WTC11 (cell line): ENCODE data around the gene PTPRN. TPM values are rescaled to one million over a fixed set of nuclear protein-coding genes. Genes with fewer than 3 reads are reported as not detected.

Source experiments
- ATAC-seq: fragments of 200-7000 bp; cut with Tn5 transposase; 2 replicates; pipeline ENCODE4 v1.10.0; 2021; ENCODE audit warnings: mild to moderate bottlenecking, moderate library complexity
- CTCF ChIA-PET: fragments of 300-600 bp; sonication (Branson Sonifier 250); formaldehyde crosslinking; loops from one replicate; lab custom pipeline; 2021; ENCODE audit warnings: antibody characterized with exemption; lab: Charles Lee
- POLR2A ChIA-PET: fragments of 350-600 bp; sonication (Branson Sonifier 250); formaldehyde crosslinking; loops from one replicate; lab custom pipeline; 2021; ENCODE audit warnings: antibody characterized with exemption; lab: Charles Lee
- DNase-seq: peaks from one replicate; pipeline ENCODE4 v3.0.0; 2021; ENCODE audit warnings: low spot score
- H3K27ac Mint-ChIP-seq: 2 replicates; pipeline ENCODE4 v1.8.0; 2021; ENCODE audit warnings: mixed read lengths
- H3K27me3 Mint-ChIP-seq: 2 replicates; pipeline ENCODE4 v1.8.0; 2021; ENCODE audit warnings: low read depth, mild to moderate bottlenecking, moderate library complexity, mixed read lengths
- H3K36me3 Mint-ChIP-seq: 2 replicates; pipeline ENCODE4 v1.8.0; 2021; ENCODE audit warnings: mixed read lengths
- H3K4me1 Mint-ChIP-seq: 2 replicates; pipeline ENCODE4 v1.8.0; 2022; ENCODE audit warnings: mixed read lengths
- H3K4me3 Mint-ChIP-seq: 2 replicates; pipeline ENCODE4 v1.8.0; 2021; ENCODE audit warnings: mild to moderate bottlenecking, moderate library complexity, mixed read lengths
- H3K9me3 Mint-ChIP-seq: 2 replicates; pipeline ENCODE4 v1.8.0; 2021; ENCODE audit warnings: mixed read lengths
- AR ChIP-seq: fragments of 250-450 bp; sonication (Bioruptor Pico); IDR thresholded peaks from 2 replicates; pipeline ENCODE4 v1.9.0; 2021; ENCODE audit warnings: mild to moderate bottlenecking
- ATF3 ChIP-seq: sonication (generic); formaldehyde crosslinking; conservative IDR thresholded peaks from 2 replicates; pipeline ENCODE4 v1.8.1; 2022; ENCODE audit warnings: mild to moderate bottlenecking, missing genetic modification reagents
- CBFB ChIP-seq: sonication (generic); formaldehyde crosslinking; IDR thresholded peaks from 2 replicates; pipeline ENCODE4 v1.8.1; 2022; ENCODE audit warnings: mild to moderate bottlenecking, low read depth, missing genetic modification reagents
- EMX1 ChIP-seq: fragments of 250-450 bp; sonication (Bioruptor Pico); IDR thresholded peaks from 2 replicates; pipeline ENCODE4 v1.8.0; 2021; ENCODE audit warnings: mild to moderate bottlenecking
- FOXP4 ChIP-seq: sonication (generic); formaldehyde crosslinking; IDR thresholded peaks from 2 replicates; pipeline ENCODE4 v1.8.0; 2022; ENCODE audit warnings: mild to moderate bottlenecking, missing genetic modification reagents
- GRHL2 ChIP-seq: fragments of 250-450 bp; sonication (Bioruptor Pico); IDR thresholded peaks from 2 replicates; pipeline ENCODE4 v1.8.0; 2022; ENCODE audit warnings: mild to moderate bottlenecking, moderate library complexity; ENCODE audit not compliant: insufficient replicate concordance, severe bottlenecking
- IRF1 ChIP-seq: sonication (generic); formaldehyde crosslinking; IDR thresholded peaks from 2 replicates; pipeline ENCODE4 v1.8.0; 2023; ENCODE audit warnings: missing genetic modification reagents
- JAZF1 ChIP-seq: fragments of 250-450 bp; sonication (Bioruptor Pico); IDR thresholded peaks from 2 replicates; pipeline ENCODE4 v1.9.0; 2021; ENCODE audit warnings: moderate library complexity, mild to moderate bottlenecking, inconsistent platforms
- MAX ChIP-seq: sonication (generic); formaldehyde crosslinking; IDR thresholded peaks from 2 replicates; pipeline ENCODE4 v1.8.0; 2022; ENCODE audit warnings: mild to moderate bottlenecking, missing genetic modification reagents
- MXD4 ChIP-seq: fragments of 250-450 bp; sonication (Bioruptor Pico); IDR thresholded peaks from 2 replicates; pipeline ENCODE4 v1.8.0; 2021; ENCODE audit warnings: mild to moderate bottlenecking, moderate library complexity, borderline replicate concordance
- NFATC4 ChIP-seq: fragments of 250-450 bp; sonication (Bioruptor Pico); IDR thresholded peaks from 2 replicates; pipeline ENCODE4 v1.9.0; 2021; ENCODE audit warnings: mild to moderate bottlenecking
- NR3C1 ChIP-seq: sonication (generic); formaldehyde crosslinking; conservative IDR thresholded peaks from 2 replicates; pipeline ENCODE4 v1.8.1; 2023; ENCODE audit warnings: low read depth, mild to moderate bottlenecking, missing genetic modification reagents
- PREB ChIP-seq: sonication (generic); formaldehyde crosslinking; IDR thresholded peaks from 2 replicates; pipeline ENCODE4 v1.8.1; 2022; ENCODE audit warnings: mild to moderate bottlenecking, missing genetic modification reagents, moderate library complexity, borderline replicate concordance
- USF2 ChIP-seq: sonication (generic); formaldehyde crosslinking; IDR thresholded peaks from 2 replicates; pipeline ENCODE4 v1.8.1; 2023; ENCODE audit warnings: mild to moderate bottlenecking, missing genetic modification reagents, moderate library complexity
- ZMAT4 ChIP-seq: fragments of 250-450 bp; sonication (Bioruptor Pico); IDR thresholded peaks from 2 replicates; pipeline ENCODE4 v1.9.0; 2021; ENCODE audit warnings: mild to moderate bottlenecking
- ZNF138 ChIP-seq: sonication (generic); formaldehyde crosslinking; conservative IDR thresholded peaks from 2 replicates; pipeline ENCODE4 v1.8.1; 2022; ENCODE audit warnings: mild to moderate bottlenecking, moderate library complexity, missing genetic modification reagents
- ZNF281 ChIP-seq: sonication (generic); formaldehyde crosslinking; IDR thresholded peaks from 2 replicates; pipeline ENCODE4 v1.8.0; 2023; ENCODE audit warnings: mild to moderate bottlenecking, missing genetic modification reagents
- ZNF416 ChIP-seq: fragments of 250-450 bp; sonication (Bioruptor Pico); IDR thresholded peaks from 2 replicates; pipeline ENCODE4 v1.9.0; 2021; ENCODE audit warnings: mild to moderate bottlenecking, inconsistent platforms
- total RNA-seq: library from RNA; stranded (reverse); gene quantifications from 3 replicates; pipeline ENCODE4 v1.2.3, GENCODE V29; 2021

PTPRN gene
- total RNA-seq, 1 experiment from 2014 or later = 3.8 TPM

GRCh38 chr2:219291910-219292490 is 17.2 kb downstream of the PTPRN start:
- TF ChIP-seq NR3C1 (CRISPR knock-in tag) = no peak
- no peak for TF ChIP-seq MXD4
- TF ChIP-seq ZNF138 (CRISPR knock-in tag) = no peak
- no peak for TF ChIP-seq AR (CRISPR knock-in tag)
- TF ChIP-seq GRHL2 = no peak
- no peak for TF ChIP-seq EMX1
- TF ChIP-seq ZNF281 (CRISPR knock-in tag) = no peak
- no peak for TF ChIP-seq JAZF1 (CRISPR knock-in tag)
- TF ChIP-seq ZMAT4 (CRISPR knock-in tag) = no peak
- TF ChIP-seq USF2 (CRISPR knock-in tag) = no peak
- TF ChIP-seq, all 79 proteins: peak for 0
- ChIA-PET POLR2A (no interaction called here), CTCF (interaction anchor here (5.7 kb wide), 1 partner anchor 13 kb away, joined by 158 read pairs; the partner anchor contains the start of gene DNAJB2)
- no peak overlapping the region for H3K4me3 Mint-ChIP-seq
- no peak for DNase-seq
- peaks cover 15% of the 10 kb centered on the region for H3K4me1 Mint-ChIP-seq
- no peak overlapping the region for H3K27ac Mint-ChIP-seq
- peaks cover 43% of the 10 kb centered on the region for H3K27me3 Mint-ChIP-seq
- ATAC-seq = no peak
- no peaks in the 10 kb centered on the region for H3K36me3 Mint-ChIP-seq
- peaks cover 5% of the 10 kb centered on the region; the same call in 1 of the 2 replicates for H3K9me3 Mint-ChIP-seq

- CTCF ChIA-PET = interaction anchor here (5.7 kb wide), 1 partner anchor 12 kb away, joined by 158 read pairs; the partner anchor contains the start of gene DNAJB2
- Mint-ChIP-seq H3K27ac (no peak overlapping the region), H3K9me3 (peaks cover 5% of the 10 kb centered on the region; the same call in 1 of the 2 replicates), H3K4me3 (no peak overlapping the region), H3K36me3 (no peaks in the 10 kb centered on the region), H3K4me1 (peaks cover 18% of the 10 kb centered on the region), H3K27me3 (peaks cover 37% of the 10 kb centered on the region)
- POLR2A ChIA-PET = interaction anchor here (1.1 kb wide), 1 partner anchor 74 kb away, joined by 3 read pairs; no protein-coding TSS in a partner anchor
- no peak for TF ChIP-seq ZNF416
- TF ChIP-seq JAZF1 (CRISPR knock-in tag) = no peak
- no peak for TF ChIP-seq NFATC4 (CRISPR knock-in tag)
- TF ChIP-seq IRF1 = no peak
- TF ChIP-seq MAX = no peak
- no peak for TF ChIP-seq ZNF138 (CRISPR knock-in tag)
- TF ChIP-seq PREB (CRISPR knock-in tag) = no peak
- no peak for TF ChIP-seq ZNF281 (CRISPR knock-in tag)
- no peak for TF ChIP-seq FOXP4 (CRISPR knock-in tag)
- no peak for TF ChIP-seq NR3C1 (CRISPR knock-in tag)
- no peak for TF ChIP-seq ATF3 (CRISPR knock-in tag)
- TF ChIP-seq CBFB (CRISPR knock-in tag) = no peak
- DNase-seq = no peak
- ATAC-seq = no peak
Observed at GRCh38 chr2:219291394-219291793, 17.8 kb downstream of the PTPRN start.
